ENCODE measurements around the gene NHS.

Gene NHS

GRCh38 chrX:17622331-17622730 lies 247.3 kb downstream of the NHS start:
- DNase-seq (ENCODE audit: low read depth, low spot score), result no peak

- DNase-seq (ENCODE audit: low read depth, low spot score), result no peak
Measured at GRCh38 chrX:17623750-17624149, 248.8 kb downstream of the NHS start.

- DNase-seq (ENCODE audit: low read depth, low spot score), result peak; percentile 50
Measured at GRCh38 chrX:17627026-17627425, 252.0 kb downstream of the NHS start.

GRCh38 chrX:17628976-17629375 lies 254.0 kb downstream of the NHS start:
- DNase-seq (ENCODE audit: low read depth, low spot score), result no peak

- no peak for DNase-seq (ENCODE audit: low read depth, low spot score)
Measured at GRCh38 chrX:17629519-17629918, 254.5 kb downstream of the NHS start.

GRCh38 chrX:17631647-17632046 lies 256.6 kb downstream of the NHS start:
- no peak for DNase-seq (ENCODE audit: low read depth, low spot score)

GRCh38 chrX:17632942-17633341 lies 257.9 kb downstream of the NHS start:
- no peak for DNase-seq (ENCODE audit: low read depth, low spot score)

- no peak for DNase-seq (ENCODE audit: low read depth, low spot score)
Measured at GRCh38 chrX:17633546-17633945, 258.5 kb downstream of the NHS start.

- DNase-seq (ENCODE audit: low read depth, low spot score), result no peak
Measured at GRCh38 chrX:17634542-17635207, 259.7 kb downstream of the NHS start.

- DNase-seq (ENCODE audit: low read depth, low spot score), result peak; percentile 85
Measured at GRCh38 chrX:17635231-17635630, 260.2 kb downstream of the NHS start.

GRCh38 chrX:17637235-17637634 lies 262.2 kb downstream of the NHS start:
- DNase-seq (ENCODE audit: low read depth, low spot score), result no peak

GRCh38 chrX:17638731-17639130 lies 263.7 kb downstream of the NHS start:
- DNase-seq (ENCODE audit: low read depth, low spot score), result no peak

GRCh38 chrX:17642891-17643290 lies 267.9 kb downstream of the NHS start:
- DNase-seq (ENCODE audit: low read depth, low spot score), result no peak

GRCh38 chrX:17643528-17643927 lies 268.5 kb downstream of the NHS start:
- DNase-seq (ENCODE audit: low read depth, low spot score), result no peak

- no peak for DNase-seq (ENCODE audit: low read depth, low spot score)
Measured at GRCh38 chrX:17644001-17644400, 269.0 kb downstream of the NHS start.

GRCh38 chrX:17654116-17654515 lies 279.1 kb downstream of the NHS start:
- DNase-seq (ENCODE audit: low read depth, low spot score), result no peak

GRCh38 chrX:17655211-17656034 lies 280.4 kb downstream of the NHS start:
- DNase-seq (ENCODE audit: low read depth, low spot score), result peak; percentile 51

GRCh38 chrX:17656035-17656418 lies 281.0 kb downstream of the NHS start:
- DNase-seq (ENCODE audit: low read depth, low spot score), result peak; percentile 50

- DNase-seq (ENCODE audit: low read depth, low spot score), result no peak
Measured at GRCh38 chrX:17656556-17656955, 281.6 kb downstream of the NHS start.

- no peak for DNase-seq (ENCODE audit: low read depth, low spot score)
Measured at GRCh38 chrX:17662391-17662790, 287.4 kb downstream of the NHS start.

- no peak for DNase-seq (ENCODE audit: low read depth, low spot score)
Measured at GRCh38 chrX:17668929-17669328, 293.9 kb downstream of the NHS start.

- no peak for DNase-seq (ENCODE audit: low read depth, low spot score)
Measured at GRCh38 chrX:17669458-17669857, 294.5 kb downstream of the NHS start.

- no peak for DNase-seq (ENCODE audit: low read depth, low spot score)
Measured at GRCh38 chrX:17669891-17670290, 294.9 kb downstream of the NHS start.
